Smooth muscle cell (in vitro differentiated cells): ENCODE measurements around the gene ZNF554. TPM values are rescaled to one million over a fixed set of nuclear protein-coding genes. Genes with fewer than 3 reads are reported as not detected.

Source experiments
- DNase-seq: peaks from one replicate; lab custom pipeline; 2025; ENCODE audit not compliant: unreplicated experiment; lab: John Stamatoyannopoulos, UW
- H2AFZ ChIP-seq: fragments of 200-600 bp; sonication (generic); 2 replicates; pipeline ENCODE4 v1.6.0; 2016; ENCODE audit warnings: antibody characterized with exemption, low read depth, mild to moderate bottlenecking
- H3F3A ChIP-seq: fragments of 200-600 bp; sonication (generic); 2 replicates; pipeline ENCODE4 v1.6.0; 2017; ENCODE audit warnings: antibody characterized with exemption, low read depth
- H3K27ac ChIP-seq: fragments of 200-600 bp; sonication (generic); 2 replicates; pipeline ENCODE4 v1.5.1; 2016; ENCODE audit warnings: low read depth, mild to moderate bottlenecking
- H3K27me3 ChIP-seq: fragments of 200-600 bp; sonication (generic); 2 replicates; pipeline ENCODE4 v1.6.1; 2016; ENCODE audit warnings: low read depth, mild to moderate bottlenecking
- H3K36me3 ChIP-seq: fragments of 200-600 bp; sonication (generic); 2 replicates; pipeline ENCODE4 v1.5.1; 2016; ENCODE audit warnings: low read depth
- H3K4me1 ChIP-seq: fragments of 200-600 bp; sonication (generic); 2 replicates; pipeline ENCODE4 v1.5.1; 2016; ENCODE audit warnings: low read depth
- H3K4me2 ChIP-seq: fragments of 200-600 bp; sonication (generic); 2 replicates; pipeline ENCODE4 v1.6.0; 2016; ENCODE audit warnings: mild to moderate bottlenecking
- H3K4me3 ChIP-seq: fragments of 200-600 bp; sonication (generic); 2 replicates; pipeline ENCODE4 v1.5.1; 2016; ENCODE audit warnings: mild to moderate bottlenecking
- H3K79me2 ChIP-seq: fragments of 200-600 bp; sonication (generic); 2 replicates; pipeline ENCODE4 v1.6.0; 2016; ENCODE audit warnings: low read depth, mild to moderate bottlenecking
- H3K9ac ChIP-seq: fragments of 200-600 bp; sonication (generic); 2 replicates; pipeline ENCODE4 v1.6.0; 2016; ENCODE audit warnings: low read depth
- H3K9me3 ChIP-seq: fragments of 200-600 bp; sonication (generic); replicated peaks from 2 replicates; pipeline ENCODE4 v1.5.1; 2016; ENCODE audit warnings: low read depth
- H4K20me1 ChIP-seq: fragments of 200-600 bp; sonication (generic); 2 replicates; pipeline ENCODE4 v1.6.0; 2016; ENCODE audit warnings: low read depth
- CTCF ChIP-seq: fragments of 200-600 bp; sonication (generic); IDR thresholded peaks from 2 replicates; pipeline ENCODE4 v1.5.1; 2017; ENCODE audit warnings: borderline replicate concordance, mild to moderate bottlenecking, antibody characterized with exemption; ENCODE audit not compliant: insufficient read depth, poor library complexity, severe bottlenecking
- WGBS: methylation state at CpG from one replicate; pipeline ENCODE4 v1.1.7; 2016; ENCODE audit warnings: low lambda C conversion rate; 5-methylcytosine and 5-hydroxymethylcytosine counted together
- polyA plus RNA-seq: library from polyadenylated mRNA; unstranded; fragments of >200 nt; fragmentation: Nextera tagmentation; extraction: Ambion mirVana; gene quantifications from 2 replicates; pipeline ENCODE4 v1.2.1, GENCODE V29; 2016
- total RNA-seq: library from RNA; depleted of rRNA; stranded (reverse); fragments of >200 nt; gene quantifications from 2 replicates; pipeline ENCODE4 v1.2.3, GENCODE V29; 2014

The ZNF554 gene
- total and polyA plus RNA-seq, 2 experiments from 2014 or later: 2.3 to 4.8 TPM

GRCh38 chr19:2808129-2808941 is 11.3 kb upstream of the ZNF554 start:
- Histone ChIP-seq H4K20me1 (no peaks in the 10 kb centered on the region), H3K9me3 (no peaks in the 10 kb centered on the region), H3K9ac (no peak overlapping the region), H3K4me1 (no peaks in the 10 kb centered on the region), H3K27me3 (no peaks in the 10 kb centered on the region), H3K27ac (no peak overlapping the region), H3K79me2 (no peaks in the 10 kb centered on the region), H3K4me2 (no peak overlapping the region), H3K4me3 (no peak overlapping the region), H3K36me3 (no peaks in the 10 kb centered on the region), H3F3A (no peaks in the 10 kb centered on the region), H2AFZ (no peak overlapping the region)
- WGBS: 98% methylated on average over 35 of the region's 41 CpGs
- DNase-seq: no peak
- TF ChIP-seq CTCF: no peak

- Histone ChIP-seq H4K20me1 (no peaks in the 10 kb centered on the region), H3F3A (no peaks in the 10 kb centered on the region), H3K9me3 (no peaks in the 10 kb centered on the region), H3K36me3 (no peaks in the 10 kb centered on the region), H3K4me2 (no peak overlapping the region), H3K4me3 (no peak overlapping the region), H3K4me1 (no peaks in the 10 kb centered on the region), H3K27me3 (no peaks in the 10 kb centered on the region), H3K9ac (no peak overlapping the region), H3K27ac (no peak overlapping the region), H3K79me2 (no peaks in the 10 kb centered on the region), H2AFZ (no peak overlapping the region)
- WGBS: 95% methylated on average over 36 of the region's 37 CpGs
- no peak for TF ChIP-seq CTCF
- no peak for DNase-seq
Measured at GRCh38 chr19:2809387-2810140, 10.1 kb upstream of the ZNF554 start.

GRCh38 chr19:2810141-2811091 is 9.3 kb upstream of the ZNF554 start:
- Histone ChIP-seq H3K79me2 (no peaks in the 10 kb centered on the region), H3K36me3 (no peaks in the 10 kb centered on the region), H2AFZ (no peak overlapping the region), H3K4me1 (no peaks in the 10 kb centered on the region), H3K4me2 (no peak overlapping the region), H3K9me3 (no peaks in the 10 kb centered on the region), H3K4me3 (no peak overlapping the region), H4K20me1 (no peaks in the 10 kb centered on the region), H3K9ac (no peak overlapping the region), H3K27ac (no peak overlapping the region), H3K27me3 (no peaks in the 10 kb centered on the region), H3F3A (no peaks in the 10 kb centered on the region)
- TF ChIP-seq CTCF: no peak
- 96% methylated on average over 49 of the region's 58 CpGs for WGBS
- DNase-seq: no peak
